Measurements from ENCODE around the gene TEN1. TPM values are rescaled to one million over a fixed set of nuclear protein-coding genes. Genes with fewer than 3 reads are reported as not detected.
"Not testable (repeated sequence)": the region's sequence is repeated elsewhere in the genome, so short reads cannot be mapped to it uniquely, and the experiment has no call there.

Gene TEN1
- total RNA-seq, 2 donors from 2014 or later: 13.4 to 20.5 TPM

- ATAC-seq; H3K9me3 Mint-ChIP-seq; H3K36me3 Mint-ChIP-seq; H3K27ac Mint-ChIP-seq; DNase-seq (ENCODE audit: low spot score in 2 of 2): not testable (repeated sequence)
Observed at GRCh38 chr17:75969044-75969443, 10.0 kb upstream of the TEN1 start.

GRCh38 chr17:75970011-75970523 is 9.0 kb upstream of the TEN1 start:
- Mint-ChIP-seq H3K36me3 (no peaks in the 10 kb centered on the region), H3K27ac (peak overlapping the region in 1 of 2 donors; percentile 38), H3K9me3 (no peaks in the 10 kb centered on the region)
- ATAC-seq (no peak), DNase-seq (ENCODE audit: low spot score in 2 of 2) (no peak)

- Mint-ChIP-seq H3K9me3 (no peaks in the 10 kb centered on the region), H3K36me3 (no peaks in the 10 kb centered on the region), H3K27ac (peak overlapping the region in 1 of 2 donors; percentile 20)
- no peak for DNase-seq (ENCODE audit: low spot score in 2 of 2)
- no peak for ATAC-seq
Observed at GRCh38 chr17:75970626-75971025, 8.4 kb upstream of the TEN1 start.

GRCh38 chr17:75975187-75975586 is 3.9 kb upstream of the TEN1 start:
- H3K9me3 Mint-ChIP-seq; ATAC-seq; DNase-seq (ENCODE audit: low spot score in 2 of 2); H3K27ac Mint-ChIP-seq; H3K36me3 Mint-ChIP-seq: not testable (repeated sequence)

GRCh38 chr17:75975757-75976174 is 3.3 kb upstream of the TEN1 start:
- H3K9me3 Mint-ChIP-seq: no peaks in the 10 kb centered on the region
- H3K27ac Mint-ChIP-seq: peak overlapping the region in 1 of 2 donors; percentile 59
- DNase-seq (ENCODE audit: low spot score in 2 of 2) (no peak), ATAC-seq (no peak)
- peaks cover 5 to 6% of the 10 kb centered on the region in 2 donors for H3K36me3 Mint-ChIP-seq

GRCh38 chr17:75976175-75976848 is 2.7 kb upstream of the TEN1 start:
- Mint-ChIP-seq H3K27ac (peak overlapping the region in 1 of 2 donors; percentile 59), H3K9me3 (no peaks in the 10 kb centered on the region), H3K36me3 (peaks cover 5 to 6% of the 10 kb centered on the region in 2 donors)
- ATAC-seq: no peak
- no peak for DNase-seq (ENCODE audit: low spot score in 2 of 2)

- peak overlapping the region; percentile 99 to 100 for H3K27ac Mint-ChIP-seq
- no peaks in the 10 kb centered on the region for H3K9me3 Mint-ChIP-seq
- H3K36me3 Mint-ChIP-seq: peaks cover 5 to 6% of the 10 kb centered on the region in 2 donors
- ATAC-seq: peak; percentile 35 to 37
- DNase-seq (ENCODE audit: low spot score in 2 of 2): no peak
Observed at GRCh38 chr17:75979705-75980187, 706 bp downstream of the TEN1 start.

GRCh38 chr17:75980188-75981018 is 1.4 kb downstream of the TEN1 start:
- Mint-ChIP-seq H3K27ac (peak overlapping the region; percentile 99 to 100), H3K9me3 (no peaks in the 10 kb centered on the region), H3K36me3 (peaks cover 5 to 6% of the 10 kb centered on the region in 2 donors)
- ATAC-seq: no peak
- DNase-seq (ENCODE audit: low spot score in 2 of 2): no peak

GRCh38 chr17:75981019-75981615 is 2.1 kb downstream of the TEN1 start:
- Mint-ChIP-seq H3K36me3 (peaks cover 5 to 6% of the 10 kb centered on the region in 2 donors), H3K27ac (peak overlapping the region in 1 of 2 donors; percentile 99), H3K9me3 (no peaks in the 10 kb centered on the region)
- no peak for DNase-seq (ENCODE audit: low spot score in 2 of 2)
- no peak for ATAC-seq

- Mint-ChIP-seq H3K27ac (no peak overlapping the region), H3K9me3 (no peaks in the 10 kb centered on the region), H3K36me3 (peaks cover 5 to 6% of the 10 kb centered on the region in 2 donors)
- ATAC-seq: no peak
- no peak for DNase-seq (ENCODE audit: low spot score in 2 of 2)
Observed at GRCh38 chr17:75983501-75984181, 4.6 kb downstream of the TEN1 start.

- Mint-ChIP-seq H3K27ac (no peak overlapping the region), H3K9me3 (no peaks in the 10 kb centered on the region), H3K36me3 (no peaks in the 10 kb centered on the region)
- no peak for DNase-seq (ENCODE audit: low spot score in 2 of 2)
- ATAC-seq: no peak
Observed at GRCh38 chr17:75985986-75986385, 6.9 kb downstream of the TEN1 start.

- ATAC-seq (no peak), DNase-seq (ENCODE audit: low spot score in 2 of 2) (no peak)
- Mint-ChIP-seq H3K9me3 (no peaks in the 10 kb centered on the region), H3K36me3 (no peaks in the 10 kb centered on the region), H3K27ac (no peak overlapping the region)
Observed at GRCh38 chr17:75987041-75987440, 8.0 kb downstream of the TEN1 start.

- DNase-seq (ENCODE audit: low spot score in 2 of 2) (no peak), ATAC-seq (no peak)
- no peaks in the 10 kb centered on the region for H3K36me3 Mint-ChIP-seq
- H3K27ac Mint-ChIP-seq: no peak overlapping the region
- H3K9me3 Mint-ChIP-seq: no peaks in the 10 kb centered on the region
Observed at GRCh38 chr17:75991396-75991795, 12.4 kb downstream of the TEN1 start.

GRCh38 chr17:75994802-75995370 is 15.8 kb downstream of the TEN1 start:
- Mint-ChIP-seq H3K9me3 (no peaks in the 10 kb centered on the region), H3K27ac (no peak overlapping the region), H3K36me3 (no peaks in the 10 kb centered on the region)
- ATAC-seq: no peak
- DNase-seq (ENCODE audit: low spot score in 2 of 2): no peak

- Mint-ChIP-seq H3K36me3 (no peaks in the 10 kb centered on the region), H3K27ac (peak overlapping the region; percentile 14 to 87), H3K9me3 (no peaks in the 10 kb centered on the region)
- DNase-seq (ENCODE audit: low spot score in 2 of 2) (no peak), ATAC-seq (no peak)
Observed at GRCh38 chr17:75995385-75995925, 16.4 kb downstream of the TEN1 start.
